Stomach (tissue), 9 donors: ENCODE results near the gene SBSN. TPM values are rescaled to one million over a fixed set of nuclear protein-coding genes. Genes with fewer than 3 reads are reported as not detected.
A peak's percentile ranks its signal among the peaks of the same experiment; 100 is the strongest.

ENCODE experiments used
- DNase-seq, 2 donors: peaks; one replicate each; pipeline versions ENCODE4 v3.0.0 to v3.0.0-alpha.2; 2013 to 2019
- H3K27ac ChIP-seq, 5 donors: fragments of 200-600 bp in 4 of 5; sonication (generic) in 4 of 5; one replicate each; pipeline ENCODE4 v1.5.1; 2013 to 2019; ENCODE audit warnings: mild to moderate bottlenecking in 1 of 5, moderate library complexity in 1 of 5
- H3K27me3 ChIP-seq, 3 donors: fragments of 200-600 bp; sonication (generic); one replicate each; pipeline ENCODE4 v1.5.1; 2017 to 2019; ENCODE audit warnings: mixed run types in 1 of 3
- H3K36me3 ChIP-seq, 4 donors: fragments of 200-600 bp; sonication (generic); 1 replicate in 3 of 4; 2 replicates in 1 of 4; pipeline ENCODE4 v1.5.1; 2016 to 2019
- H3K4me1 ChIP-seq, 4 donors: fragments of 200-600 bp; sonication (generic); one replicate each; pipeline ENCODE4 v1.5.1; 2016 to 2019
- H3K4me3 ChIP-seq, 4 donors: fragments of 200-600 bp; sonication (generic) in 3 of 4; one replicate each; pipeline ENCODE4 v1.5.1; 2016 to 2019; ENCODE audit warnings: mild to moderate bottlenecking in 1 of 4
- H3K9me3 ChIP-seq, 4 donors: fragments of 200-600 bp; sonication (generic); one replicate each; pipeline ENCODE4 v1.5.1; 2016 to 2019
- CTCF ChIP-seq, 7 experiments: fragments of 450-650 bp in 4 of 7; fragments of 200-600 bp in 3 of 7; sonication (generic) in 3 of 7; IDR thresholded peaks; one replicate each; pipeline ENCODE4 v1.5.1; 2016 to 2019; ENCODE audit warnings: antibody characterized with exemption in 7 of 7, control low read depth in 2 of 7, mild to moderate bottlenecking in 1 of 7
- EP300 ChIP-seq: sonication (generic); formaldehyde crosslinking; IDR thresholded peaks from one replicate; pipeline ENCODE4 v1.6.1; 2017; ENCODE audit warnings: antibody characterized with exemption
- POLR2A ChIP-seq, 4 donors: fragments of 450-650 bp; IDR thresholded peaks; one replicate each; pipeline ENCODE4 v1.6.1; 2016; ENCODE audit warnings: antibody characterized with exemption in 4 of 4, control low read depth in 2 of 4, mild to moderate bottlenecking in 1 of 4, moderate library complexity in 1 of 4
- POLR2AphosphoS5 ChIP-seq, 3 donors: sonication (generic); formaldehyde crosslinking; IDR thresholded peaks; one replicate each; pipeline ENCODE4 v1.6.1; 2016; ENCODE audit warnings: antibody characterized with exemption in 3 of 3
- WGBS, 5 donors: extraction: QIAGEN DNeasy Blood & Tissue Kit in 3 of 5; methylation state at CpG; one replicate each; pipeline versions ENCODE4 v1.1.5 to v1.1.7; 2013 to 2018; 5-methylcytosine and 5-hydroxymethylcytosine counted together
- intact Hi-C: fragments of 100-400 bp; cut with DNase I; formaldehyde crosslinking; loops from one replicate; pipeline ENCODE4 v1.15.1; 2023; ENCODE audit warnings: low total_unique reads
- polyA plus RNA-seq, 3 donors: library from polyadenylated mRNA; stranded (reverse); fragments of 200-250 nt; gene quantifications; one replicate each; pipeline ENCODE4 v1.2.3, GENCODE V29; 2013
- total RNA-seq, 5 donors: library from RNA; depleted of rRNA; stranded (reverse); fragments of >200 nt; gene quantifications; one replicate each; pipeline versions ENCODE4 v1.1.0 to v1.2.3, GENCODE V29; 2014 to 2016
- donor health status: healthy with polysubstance abuse.
- donor health status: Bipolar disorder and iron deficiency.
- donor health status: healthy.

SBSN gene
- total and polyA plus RNA-seq, 8 donors = 1.1 to 29.2 TPM; not detected in 6

GRCh38 chr19:35508129-35508528 lies 20.0 kb downstream of the SBSN start:
- 78 to 96% (median 89%) methylated on average over 3 of the region's 3 CpGs for WGBS, 5 donors

GRCh38 chr19:35507561-35507960 lies 20.6 kb downstream of the SBSN start:
- H3K27me3 ChIP-seq = peaks cover 0 to 52% (median 5%) of the 10 kb centered on the region in 3 donors
- no peak for DNase-seq
- TF ChIP-seq EP300 (no peak), POLR2A (IDR thresholded peaks at IDR 0.05) (no peak), POLR2AphosphoS5 (IDR thresholded peaks at IDR 0.05) (no peak), CTCF (IDR thresholded peaks at IDR 0.05) (no peak)
- intact Hi-C loops = no loop called here
- H3K4me3 ChIP-seq = no peak overlapping the region
- no peak overlapping the region for H3K27ac ChIP-seq
- WGBS, 5 donors = 82 to 92% (median 88%) methylated on average over 11 of the region's 11 CpGs
- H3K36me3 ChIP-seq = peaks cover 0 to 4% (median 0%) of the 10 kb centered on the region in 4 donors
- peaks cover 0 to 25% (median 10%) of the 10 kb centered on the region in 4 donors for H3K4me1 ChIP-seq
- H3K9me3 ChIP-seq = no peaks in the 10 kb centered on the region

More at GRCh38 chr19:35508129-35508528, 20.0 kb downstream of the SBSN start:
- intact Hi-C loops = no loop called here
- no peak overlapping the region for H3K27ac ChIP-seq
- no peak for DNase-seq
- H3K27me3 ChIP-seq = peaks cover 0 to 57% (median 5%) of the 10 kb centered on the region in 3 donors
- H3K9me3 ChIP-seq = no peaks in the 10 kb centered on the region
- H3K4me1 ChIP-seq = peaks cover 0 to 25% (median 10%) of the 10 kb centered on the region in 4 donors
- H3K4me3 ChIP-seq = no peak overlapping the region
- no peak for TF ChIP-seq POLR2A (IDR thresholded peaks at IDR 0.05)
- no peak for TF ChIP-seq EP300
- no peak for TF ChIP-seq CTCF (IDR thresholded peaks at IDR 0.05)
- no peak for TF ChIP-seq POLR2AphosphoS5 (IDR thresholded peaks at IDR 0.05)
- peaks cover 0 to 4% (median 0%) of the 10 kb centered on the region in 4 donors for H3K36me3 ChIP-seq

GRCh38 chr19:35506011-35506410 lies 22.1 kb downstream of the SBSN start:
- WGBS, 5 donors = 78 to 90% (median 84%) methylated on average over 6 to 7 of the region's 7 CpGs
- TF ChIP-seq CTCF (IDR thresholded peaks at IDR 0.05) (no peak), POLR2AphosphoS5 (IDR thresholded peaks at IDR 0.05) (no peak), POLR2A (IDR thresholded peaks at IDR 0.05) (no peak), EP300 (no peak)
- H3K9me3 ChIP-seq = no peaks in the 10 kb centered on the region
- peaks cover 0 to 36% (median 5%) of the 10 kb centered on the region in 3 donors for H3K27me3 ChIP-seq
- H3K36me3 ChIP-seq = peaks cover 0 to 4% (median 0%) of the 10 kb centered on the region in 4 donors
- no peak for DNase-seq
- H3K4me3 ChIP-seq = no peak overlapping the region
- intact Hi-C loops = no loop called here
- peaks cover 0 to 25% (median 10%) of the 10 kb centered on the region in 4 donors for H3K4me1 ChIP-seq
- no peak overlapping the region for H3K27ac ChIP-seq

- intact Hi-C loops = no loop called here
- 72 to 89% (median 80%) methylated on average over 4 of the region's 4 CpGs for WGBS, 5 donors
- peaks cover 0 to 11% (median 2%) of the 10 kb centered on the region in 4 donors for H3K36me3 ChIP-seq
- TF ChIP-seq POLR2AphosphoS5 (IDR thresholded peaks at IDR 0.05) (no peak), EP300 (no peak), CTCF (IDR thresholded peaks at IDR 0.05) (no peak), POLR2A (IDR thresholded peaks at IDR 0.05) (no peak)
- H3K4me1 ChIP-seq = no peaks in the 10 kb centered on the region
- H3K27ac ChIP-seq = no peak overlapping the region
- DNase-seq = peak in 1 of 2 donors; percentile 47
- no peaks in the 10 kb centered on the region for H3K9me3 ChIP-seq
- peaks cover 0 to 7% (median 0%) of the 10 kb centered on the region in 3 donors for H3K27me3 ChIP-seq
- H3K4me3 ChIP-seq = no peak overlapping the region
Observed at GRCh38 chr19:35502751-35503150, 25.4 kb downstream of the SBSN start.
